T-helper 17 cell (primary cell): ENCODE measurements around the gene POLDIP3. TPM values are rescaled to one million over a fixed set of nuclear protein-coding genes. Genes with fewer than 3 reads are reported as not detected.
A peak's percentile ranks its signal among the peaks of the same experiment; 100 is the strongest.
"Not testable (repeated sequence)": the region's sequence is repeated elsewhere in the genome, so short reads cannot be mapped to it uniquely, and the experiment has no call there.

Experiments
- ATAC-seq: fragments of 150-1000 bp; cut with Tn5 transposase; 2 replicates; pipeline ENCODE4 v1.10.0; 2021; ENCODE audit warnings: mild to moderate bottlenecking, moderate library complexity
- DNase-seq, 3 donors: peaks; one replicate each; pipeline versions ENCODE4 v3.0.0 to v3.0.0-alpha.2; 2020 to 2021
- H3K9me3 ChIP-seq: one replicate; pipeline ENCODE4 v1.7.0; 2013; ENCODE audit warnings: low read length, mild to moderate bottlenecking; ENCODE audit not compliant: control insufficient read depth, poor library complexity, severe bottlenecking
- H3K27ac Mint-ChIP-seq: one replicate; pipeline ENCODE4 v1.8.0; 2022; ENCODE audit warnings: mild to moderate bottlenecking, moderate library complexity, mixed read lengths
- H3K27me3 Mint-ChIP-seq: one replicate; pipeline ENCODE4 v1.8.0; 2022; ENCODE audit warnings: mixed read lengths
- H3K36me3 Mint-ChIP-seq: one replicate; pipeline ENCODE4 v1.8.0; 2022; ENCODE audit warnings: low read depth, mixed read lengths
- H3K4me1 Mint-ChIP-seq: one replicate; pipeline ENCODE4 v1.8.0; 2022; ENCODE audit warnings: mild to moderate bottlenecking, mixed read lengths
- H3K4me3 Mint-ChIP-seq: one replicate; pipeline ENCODE4 v1.8.0; 2022; ENCODE audit warnings: mild to moderate bottlenecking, moderate library complexity, mixed read lengths
- total RNA-seq, 4 donors: library from RNA in 2 of 4; stranded (reverse) in 2 of 4; gene quantifications; one replicate each; pipeline ENCODE4 v1.2.3 and lab custom pipeline; 2022 to 2026

Gene POLDIP3
- total RNA-seq, 2 donors from 2014 or later: 70.3 to 71.2 TPM

DNA sequence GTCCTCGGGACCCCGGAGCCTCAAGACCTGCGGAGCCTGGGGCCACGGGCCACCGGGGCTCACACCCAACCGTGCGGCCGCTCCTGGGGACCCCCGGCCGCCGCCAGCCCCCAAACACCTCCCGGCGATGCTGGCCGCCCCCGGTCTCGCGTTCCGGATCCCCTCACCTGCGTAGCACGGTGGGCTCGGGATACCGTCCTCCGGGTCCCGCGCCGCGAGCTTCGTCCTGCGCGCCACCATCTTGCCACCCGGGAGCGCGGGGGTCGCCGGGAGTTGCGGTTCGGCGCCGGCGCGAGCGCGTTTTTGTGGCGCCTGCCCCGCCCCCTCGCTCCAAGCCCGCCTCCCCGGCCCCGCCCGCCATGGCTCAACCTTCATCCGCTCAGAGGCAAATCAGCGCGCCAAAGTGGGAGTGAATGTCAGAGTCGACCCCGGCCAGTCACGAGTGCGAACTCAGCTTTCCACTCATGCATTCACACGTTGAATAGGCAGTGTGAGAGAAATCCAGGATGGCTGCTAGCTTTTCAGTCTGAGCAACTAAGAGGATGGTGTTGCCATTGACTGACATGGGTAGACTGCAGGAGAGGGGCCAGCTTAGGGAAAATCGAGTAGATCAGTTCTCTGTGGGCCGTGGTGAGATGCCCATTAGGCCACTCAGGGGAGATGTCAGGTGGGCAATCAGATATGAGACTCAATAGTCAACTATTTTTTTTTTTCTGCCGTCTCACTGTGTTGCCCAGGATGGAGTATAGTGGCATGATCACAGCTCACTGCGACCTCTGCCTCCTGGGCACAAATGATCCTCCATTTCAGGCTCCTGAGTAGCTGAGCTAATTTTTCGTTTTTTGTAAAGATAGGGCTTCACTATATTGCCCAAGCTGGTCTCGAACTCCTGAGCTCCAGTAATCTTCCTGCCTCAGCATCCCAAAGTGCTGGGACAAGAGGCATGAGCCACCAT, 32.6 kb downstream of the POLDIP3 start:
- Mint-ChIP-seq H3K36me3 (peaks cover 5% of the 10 kb centered on the region), H3K4me1 (peaks cover 9% of the 10 kb centered on the region), H3K4me3 (peak overlapping the region; percentile 96), H3K27me3 (no peaks in the 10 kb centered on the region), H3K27ac (peak overlapping the region; percentile 82)
- H3K9me3 ChIP-seq: no peaks in the 10 kb centered on the region
- peak; percentile 89 for ATAC-seq
- peak; percentile 70 to 82 (median 78) for DNase-seq

DNA sequence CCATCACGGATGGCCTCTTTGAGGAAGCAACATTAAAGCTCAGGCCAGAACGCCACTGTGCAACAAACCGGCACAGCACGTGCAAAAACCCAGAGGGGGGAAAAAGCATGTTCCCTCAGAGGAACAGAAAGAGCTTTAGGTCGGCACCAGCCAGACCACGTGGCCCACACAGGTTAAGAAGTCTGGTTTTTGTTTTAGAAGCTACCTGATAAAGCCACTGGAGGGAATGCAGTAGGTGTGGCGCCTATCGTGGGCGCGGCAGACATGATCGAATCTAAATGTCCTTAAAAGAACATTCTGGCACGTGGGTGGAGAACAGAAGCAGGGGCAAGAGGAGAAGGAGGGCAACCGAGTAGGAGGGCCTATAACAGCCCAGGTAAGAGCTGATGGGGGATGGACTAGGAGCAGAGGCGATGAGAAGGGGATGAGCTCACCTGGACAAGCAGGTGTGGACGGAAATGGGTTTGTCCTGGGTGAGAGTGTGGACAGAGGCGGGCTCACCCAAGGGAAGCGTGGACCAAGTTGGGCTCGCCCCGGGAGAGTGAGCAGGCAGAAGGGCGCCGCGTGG, 33.4 kb downstream of the POLDIP3 start:
- not testable (repeated sequence) for H3K27me3 Mint-ChIP-seq, H3K9me3 ChIP-seq, H3K4me1 Mint-ChIP-seq, H3K36me3 Mint-ChIP-seq, DNase-seq
- Mint-ChIP-seq H3K27ac (peak overlapping the region; percentile 82), H3K4me3 (peak overlapping the region; percentile 96)
- ATAC-seq: peak; percentile 49

DNA sequence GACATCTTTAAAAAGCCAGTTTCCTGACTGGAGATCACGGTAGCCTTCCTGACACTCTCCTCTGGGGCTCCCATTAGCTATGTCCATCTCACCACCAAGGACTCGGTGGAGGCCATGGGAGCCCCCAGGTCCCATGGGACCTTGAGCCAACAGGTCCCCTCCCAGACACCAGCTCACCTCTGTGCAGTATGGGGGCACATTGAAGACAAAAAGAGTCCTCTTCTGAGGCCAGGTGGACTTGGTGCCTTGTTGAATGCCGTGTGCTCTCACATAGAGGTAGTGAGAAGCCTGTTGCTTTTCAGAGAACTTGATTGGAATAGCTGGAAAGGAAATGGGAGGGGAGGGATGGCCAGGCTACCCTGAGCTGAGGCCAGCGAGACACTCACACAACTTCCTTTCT, 34.6 kb downstream of the POLDIP3 start:
- not testable (repeated sequence) for H3K9me3 ChIP-seq, H3K27ac Mint-ChIP-seq, H3K36me3 Mint-ChIP-seq, ATAC-seq, H3K4me3 Mint-ChIP-seq, DNase-seq, H3K4me1 Mint-ChIP-seq, H3K27me3 Mint-ChIP-seq

DNA sequence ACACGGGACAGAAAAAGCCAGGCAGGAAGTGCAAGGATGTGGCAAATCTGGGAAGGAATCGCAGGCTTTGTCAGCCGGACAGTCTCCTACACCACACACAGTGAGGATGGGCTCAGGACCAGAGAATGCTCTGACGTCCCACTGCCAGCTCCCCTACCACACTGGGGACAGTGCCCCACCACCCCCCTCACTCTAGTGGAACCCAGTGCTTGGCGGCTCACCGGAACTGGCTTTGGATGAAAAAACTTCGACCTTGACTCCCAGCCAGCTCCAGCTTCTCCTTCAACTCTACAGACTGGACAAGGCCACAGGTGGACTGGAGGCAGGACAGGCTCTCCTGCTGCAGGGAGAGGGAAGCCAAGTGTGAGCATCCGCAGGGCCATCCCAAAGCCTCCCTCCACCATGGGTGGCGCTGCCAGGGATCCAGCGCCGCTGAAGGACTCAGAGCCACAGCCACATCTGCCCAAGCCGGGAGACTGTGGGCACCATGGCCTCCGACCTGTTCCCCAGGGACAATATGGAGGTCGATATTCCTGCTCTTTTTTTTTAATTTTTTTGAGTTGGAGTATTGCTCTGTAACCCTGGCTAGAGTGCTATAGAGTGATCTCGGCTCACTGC, 37.0 kb downstream of the POLDIP3 start:
- H3K27me3 Mint-ChIP-seq: no peaks in the 10 kb centered on the region
- H3K4me1 Mint-ChIP-seq: peaks cover 9% of the 10 kb centered on the region
- H3K36me3 Mint-ChIP-seq: no peaks in the 10 kb centered on the region
- ATAC-seq (no peak), DNase-seq (no peak)
- no peaks in the 10 kb centered on the region for H3K9me3 ChIP-seq
- H3K27ac Mint-ChIP-seq: peak overlapping the region; percentile 19
- H3K4me3 Mint-ChIP-seq: no peak overlapping the region

DNA sequence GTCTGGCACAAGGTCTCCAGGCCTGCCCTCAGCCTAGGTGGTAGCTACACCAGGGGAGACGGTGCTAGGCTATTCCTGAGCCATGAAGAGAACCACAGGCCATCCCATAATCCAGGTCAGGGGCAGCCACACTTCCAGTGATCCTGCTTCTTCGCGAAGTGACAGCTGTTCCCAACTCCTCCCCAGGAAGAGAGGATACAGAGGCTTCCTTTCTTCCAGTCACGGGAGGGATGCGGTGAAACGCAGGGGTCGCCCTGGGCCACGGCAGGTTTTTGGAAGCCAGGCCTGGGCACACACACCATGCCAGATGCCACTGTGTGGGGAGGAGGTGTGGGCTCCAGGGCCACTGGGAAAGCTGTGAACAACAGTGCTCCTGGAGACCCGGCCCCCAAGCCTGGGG, 37.5 kb downstream of the POLDIP3 start:
- not testable (repeated sequence) for H3K4me3 Mint-ChIP-seq, H3K27me3 Mint-ChIP-seq, H3K4me1 Mint-ChIP-seq, H3K36me3 Mint-ChIP-seq, ATAC-seq, H3K27ac Mint-ChIP-seq, H3K9me3 ChIP-seq, DNase-seq

DNA sequence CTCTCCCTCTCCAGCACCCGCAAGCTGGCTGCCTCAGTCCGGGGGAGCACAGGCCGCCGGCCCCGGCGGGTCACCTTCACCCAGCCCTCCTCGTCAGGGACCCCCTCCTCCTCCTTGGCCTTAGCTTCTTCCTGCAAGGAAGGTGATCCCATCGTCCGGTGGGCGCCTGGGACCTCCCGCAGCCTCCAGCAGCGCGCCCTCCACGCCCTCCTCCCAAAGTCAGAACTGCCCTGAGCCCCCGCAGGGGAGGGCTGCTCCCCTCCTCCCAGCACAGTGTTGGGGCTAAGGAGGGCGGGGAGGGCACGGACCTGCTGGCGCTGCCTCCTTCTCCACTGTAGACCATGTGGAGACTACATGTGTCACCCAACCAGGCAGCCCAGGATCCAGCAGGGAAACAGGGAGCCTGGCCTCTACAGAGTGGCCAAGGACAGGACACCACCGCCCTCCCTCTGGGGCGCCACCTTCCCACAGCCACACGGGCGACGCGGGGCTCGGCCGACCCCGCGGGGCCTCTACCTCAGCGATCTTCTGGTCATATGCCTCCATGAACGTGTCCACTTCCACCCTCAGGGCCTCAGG, 38.6 kb downstream of the POLDIP3 start:
- DNase-seq, H3K4me3 Mint-ChIP-seq, H3K9me3 ChIP-seq, H3K4me1 Mint-ChIP-seq, H3K27ac Mint-ChIP-seq, ATAC-seq, H3K36me3 Mint-ChIP-seq, H3K27me3 Mint-ChIP-seq: not testable (repeated sequence)

DNA sequence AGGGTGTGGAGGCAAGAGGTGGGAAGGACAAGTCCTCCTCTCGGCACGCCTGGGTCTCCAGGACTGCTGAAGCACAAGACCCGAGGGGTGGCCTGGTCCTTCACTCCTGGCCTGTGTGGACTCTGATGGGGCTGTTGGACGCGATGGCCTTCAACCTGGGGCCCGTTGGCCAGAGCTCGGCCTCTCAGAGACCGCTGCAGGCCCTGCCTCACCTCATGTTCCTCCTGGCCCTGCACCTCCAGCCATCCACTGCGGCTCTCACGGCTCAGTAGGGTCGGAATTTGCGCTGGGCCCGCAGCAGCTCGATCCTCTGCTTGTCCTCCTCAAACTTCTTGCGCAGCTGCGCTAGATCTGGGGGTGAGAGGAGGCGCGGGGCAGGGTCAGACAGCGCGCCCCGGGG, 40.2 kb downstream of the POLDIP3 start:
- H3K4me1 Mint-ChIP-seq, H3K27ac Mint-ChIP-seq, H3K36me3 Mint-ChIP-seq, ATAC-seq, DNase-seq, H3K4me3 Mint-ChIP-seq, H3K9me3 ChIP-seq, H3K27me3 Mint-ChIP-seq: not testable (repeated sequence)

DNA sequence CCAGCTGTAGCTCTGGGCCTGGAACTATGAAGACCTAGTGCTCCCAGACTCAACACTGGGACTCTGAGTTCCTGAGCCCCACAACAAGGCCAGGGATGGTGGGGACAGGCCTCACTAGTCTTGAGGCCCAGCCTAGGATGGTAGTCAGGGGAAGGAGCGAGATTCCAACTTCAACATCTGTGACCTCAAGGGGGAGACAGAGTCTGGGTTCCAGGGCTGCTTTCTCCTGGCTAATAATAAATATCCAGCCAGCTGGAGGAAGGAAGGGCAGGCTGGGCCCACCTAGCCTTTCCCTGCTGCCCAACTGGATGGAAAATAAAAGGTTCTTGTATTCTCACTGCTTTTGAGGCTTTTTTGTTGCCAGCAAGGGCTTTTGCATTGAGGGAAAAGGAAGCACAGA, 40.6 kb downstream of the POLDIP3 start:
- H3K27me3 Mint-ChIP-seq, ATAC-seq, H3K4me3 Mint-ChIP-seq, H3K4me1 Mint-ChIP-seq, H3K36me3 Mint-ChIP-seq, H3K27ac Mint-ChIP-seq, H3K9me3 ChIP-seq, DNase-seq: not testable (repeated sequence)

DNA sequence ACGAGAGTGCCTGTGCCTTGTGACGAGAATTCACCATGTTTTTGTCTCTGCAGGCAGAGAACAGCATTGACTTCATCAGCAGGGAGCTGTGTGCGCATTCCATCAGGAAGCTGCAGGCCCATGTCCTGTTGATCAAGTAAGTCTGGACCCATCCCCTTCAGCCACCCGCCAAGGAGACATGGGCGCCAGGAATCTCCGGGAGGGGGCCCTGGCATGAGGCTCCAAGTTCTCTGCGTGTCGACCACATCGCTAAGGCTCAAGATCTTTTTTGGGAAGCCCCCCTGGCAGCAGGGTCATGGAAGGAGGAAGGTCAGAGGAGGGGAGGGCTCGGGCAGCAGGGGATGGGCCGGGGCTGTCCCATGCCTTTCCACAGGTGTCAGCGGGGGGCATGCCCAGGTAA, 43.6 kb downstream of the POLDIP3 start:
- H3K9me3 ChIP-seq, H3K4me3 Mint-ChIP-seq, H3K27me3 Mint-ChIP-seq, H3K36me3 Mint-ChIP-seq, DNase-seq, H3K4me1 Mint-ChIP-seq, ATAC-seq: not testable (repeated sequence)
- peak overlapping the region; percentile 77 for H3K27ac Mint-ChIP-seq

DNA sequence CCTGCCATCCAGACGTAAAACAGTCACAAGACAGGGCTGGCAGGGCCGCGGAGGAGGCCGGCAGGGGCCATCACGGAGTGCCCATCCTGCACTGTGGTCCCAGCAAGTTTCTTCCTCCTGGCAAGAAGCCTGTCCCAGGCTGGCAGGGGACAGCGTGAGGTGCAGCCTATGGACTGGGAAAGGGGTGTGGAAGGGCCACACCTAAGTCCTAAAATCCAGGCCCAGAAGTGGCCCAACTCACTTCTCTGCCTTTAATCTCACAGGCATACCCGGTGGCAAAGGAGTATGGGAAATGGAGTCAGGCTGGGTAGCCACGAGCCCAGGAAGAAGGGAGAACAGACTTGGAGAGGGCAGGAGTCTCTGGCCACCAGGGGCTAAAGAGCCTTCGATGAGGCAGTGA, 44.1 kb downstream of the POLDIP3 start:
- not testable (repeated sequence) for H3K27me3 Mint-ChIP-seq, DNase-seq, H3K4me3 Mint-ChIP-seq, H3K36me3 Mint-ChIP-seq, H3K9me3 ChIP-seq, ATAC-seq, H3K4me1 Mint-ChIP-seq
- peak overlapping the region; percentile 77 for H3K27ac Mint-ChIP-seq

DNA sequence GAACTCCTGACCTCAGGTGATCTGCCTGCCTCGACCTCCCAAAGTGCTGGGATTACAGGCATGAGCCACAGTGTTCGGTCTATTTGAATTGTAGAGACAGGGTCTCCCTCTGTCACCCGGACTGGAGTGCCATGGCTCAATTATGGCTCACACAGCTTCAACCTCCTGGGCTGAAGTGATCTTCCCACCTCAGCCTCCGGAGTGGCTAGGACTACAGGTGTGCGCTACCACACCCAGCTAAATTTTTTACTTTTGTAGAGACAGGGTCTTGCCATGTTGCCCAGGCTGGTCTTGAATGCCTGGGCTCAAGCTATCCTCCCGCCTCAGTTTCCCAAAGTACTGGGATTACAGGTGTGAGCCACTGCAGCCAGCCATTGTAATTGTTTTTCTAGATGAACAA, 46.7 kb downstream of the POLDIP3 start:
- H3K4me1 Mint-ChIP-seq, H3K4me3 Mint-ChIP-seq, H3K36me3 Mint-ChIP-seq, ATAC-seq, DNase-seq, H3K27ac Mint-ChIP-seq, H3K9me3 ChIP-seq, H3K27me3 Mint-ChIP-seq: not testable (repeated sequence)

DNA sequence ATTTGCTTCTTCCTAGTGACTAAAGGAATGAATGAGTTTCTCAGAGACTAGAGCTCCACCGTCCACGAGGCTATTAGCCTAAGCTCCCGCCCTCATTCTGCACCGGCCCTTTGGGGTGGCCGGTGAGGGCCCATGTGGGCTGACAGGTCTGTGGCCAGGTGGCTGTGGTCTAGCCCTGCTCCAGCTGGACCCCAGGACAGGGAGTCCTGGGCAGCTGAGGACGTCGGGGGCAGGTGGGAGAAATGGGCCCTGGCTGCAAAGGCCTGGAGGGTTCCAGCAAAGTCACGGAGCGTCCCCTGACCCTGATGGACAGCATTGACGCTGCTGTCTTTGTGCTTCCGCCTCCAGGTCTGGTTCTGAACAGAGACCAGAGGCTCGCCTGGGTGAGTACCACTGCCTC, 48.7 kb downstream of the POLDIP3 start:
- no peak for ATAC-seq

DNA sequence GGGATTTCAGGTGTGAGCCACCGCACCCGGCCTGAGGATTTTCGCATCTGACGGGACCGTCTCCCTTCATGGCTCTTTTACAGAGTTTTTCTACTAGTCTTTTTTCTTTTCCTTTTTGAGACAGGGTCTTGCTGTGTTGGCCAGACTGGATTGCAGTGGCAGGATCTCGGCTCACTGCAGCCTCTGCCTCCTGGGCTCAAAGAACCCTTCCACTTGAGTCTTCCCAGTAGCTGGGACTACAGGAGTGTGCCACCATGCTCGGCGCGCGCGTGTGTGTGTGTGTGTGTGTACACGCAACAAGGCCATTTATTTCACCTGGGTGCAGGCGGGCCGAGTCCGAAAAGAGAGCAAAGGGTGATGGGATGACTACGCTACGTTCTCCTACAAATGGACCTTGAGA, 50.0 kb downstream of the POLDIP3 start:
- Mint-ChIP-seq H3K4me3 (no peak overlapping the region), H3K4me1 (peaks cover 5% of the 10 kb centered on the region), H3K27ac (no peak overlapping the region), H3K27me3 (no peaks in the 10 kb centered on the region), H3K36me3 (no peaks in the 10 kb centered on the region)
- DNase-seq (no peak), ATAC-seq (no peak)
- H3K9me3 ChIP-seq: no peaks in the 10 kb centered on the region

More for the DNA sequence above, 48.7 kb downstream of the POLDIP3 start:
- H3K4me1 Mint-ChIP-seq: peaks cover under 1% of the 10 kb centered on the region
- H3K27me3 Mint-ChIP-seq: no peaks in the 10 kb centered on the region
- H3K9me3 ChIP-seq: no peaks in the 10 kb centered on the region
- no peak overlapping the region for H3K4me3 Mint-ChIP-seq
- no peak overlapping the region for H3K27ac Mint-ChIP-seq
- no peaks in the 10 kb centered on the region for H3K36me3 Mint-ChIP-seq
- no peak for DNase-seq
